HG03575 (cell line): Measurements from ENCODE around the gene UGT1A1.

ENCODE experiments used
- ATAC-seq: cut with Tn5 transposase; IDR thresholded peaks from one replicate; pipeline ENCODE4 v1.9.1; 2021; ENCODE audit not compliant: unreplicated experiment, insufficient number of reproducible peaks, low FRiP score; ENCODE audit errors: extremely low read depth

Gene UGT1A1

DNA sequence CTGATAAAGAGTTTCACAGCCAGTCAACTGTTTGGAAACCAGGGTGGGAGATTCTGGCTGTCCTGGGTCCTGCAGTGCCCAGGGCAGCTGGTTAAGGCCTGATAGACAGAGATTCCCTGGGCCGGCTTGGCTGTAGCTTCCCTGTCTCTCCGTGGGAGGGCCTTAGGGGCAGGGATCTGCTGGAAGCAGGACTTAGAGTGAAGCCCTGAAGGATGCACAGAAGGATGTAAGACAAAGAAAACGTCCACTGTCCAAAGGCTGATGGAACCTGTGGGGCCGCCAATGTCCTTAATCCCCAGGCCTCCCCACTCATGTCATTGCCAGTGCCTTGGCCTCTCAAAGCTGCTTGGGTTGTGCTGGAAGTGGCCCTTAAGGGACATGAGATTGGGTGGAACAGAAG lies 51.0 kb downstream of the UGT1A1 start:
- no peak for ATAC-seq

DNA sequence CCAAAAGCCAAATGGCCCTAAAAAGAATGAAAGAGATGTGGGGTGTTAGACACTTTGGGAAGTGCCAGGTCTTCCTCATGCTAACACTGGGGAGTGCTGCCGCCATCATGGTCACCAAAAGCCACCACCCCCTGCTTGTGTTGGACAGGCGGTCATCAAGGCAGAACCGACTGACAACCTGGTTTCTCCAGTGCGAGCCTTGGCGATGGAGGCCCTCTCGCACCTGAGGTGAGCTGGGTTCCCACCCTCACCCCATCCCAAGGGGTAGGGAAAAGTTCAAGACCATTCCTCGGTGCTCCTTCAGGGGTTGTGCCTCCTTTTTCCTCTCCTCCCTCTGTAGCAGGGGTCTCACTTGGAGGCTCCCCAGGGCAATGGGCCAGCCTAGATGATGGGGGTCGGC lies 51.7 kb downstream of the UGT1A1 start:
- no peak for ATAC-seq

DNA sequence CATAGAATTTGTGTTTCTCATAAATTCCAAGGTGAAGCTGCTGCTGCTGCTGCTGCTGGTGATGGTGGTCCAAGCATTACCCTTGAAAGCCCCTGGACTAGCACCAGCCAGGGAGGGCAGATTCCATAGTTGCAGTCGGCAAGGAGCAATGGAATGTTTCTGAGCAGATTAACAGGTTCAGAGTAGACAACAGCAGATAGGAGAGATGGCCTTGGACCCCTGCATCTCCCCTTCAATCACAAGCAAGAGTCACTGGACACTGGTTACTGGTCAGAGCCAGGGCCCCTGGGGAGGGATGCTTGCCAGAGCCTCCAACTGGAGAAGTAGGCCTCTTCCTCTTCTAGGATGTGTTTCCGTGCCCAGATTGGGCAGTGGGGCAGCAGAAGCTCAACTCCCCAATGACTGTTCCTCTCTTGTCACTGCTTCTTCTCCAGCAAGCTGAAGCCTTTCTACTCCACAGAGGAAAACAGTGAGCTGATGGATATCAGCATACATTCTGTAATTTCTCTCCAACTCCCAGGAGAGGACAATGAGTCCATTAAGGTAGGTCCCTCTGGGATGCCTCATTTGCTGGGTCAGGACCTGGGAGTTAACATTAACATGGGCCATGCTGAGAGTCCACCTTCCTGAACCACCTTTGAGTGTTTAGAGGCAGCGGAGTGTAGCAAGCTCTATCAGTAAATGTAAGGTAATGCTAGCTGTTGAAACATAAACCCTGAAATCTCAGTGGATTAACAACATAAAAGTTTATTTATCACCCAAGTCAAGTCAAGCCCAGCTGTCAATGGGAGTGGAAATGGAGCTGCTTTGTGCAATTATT lies 53.4 kb downstream of the UGT1A1 start:
- ATAC-seq = no peak

DNA sequence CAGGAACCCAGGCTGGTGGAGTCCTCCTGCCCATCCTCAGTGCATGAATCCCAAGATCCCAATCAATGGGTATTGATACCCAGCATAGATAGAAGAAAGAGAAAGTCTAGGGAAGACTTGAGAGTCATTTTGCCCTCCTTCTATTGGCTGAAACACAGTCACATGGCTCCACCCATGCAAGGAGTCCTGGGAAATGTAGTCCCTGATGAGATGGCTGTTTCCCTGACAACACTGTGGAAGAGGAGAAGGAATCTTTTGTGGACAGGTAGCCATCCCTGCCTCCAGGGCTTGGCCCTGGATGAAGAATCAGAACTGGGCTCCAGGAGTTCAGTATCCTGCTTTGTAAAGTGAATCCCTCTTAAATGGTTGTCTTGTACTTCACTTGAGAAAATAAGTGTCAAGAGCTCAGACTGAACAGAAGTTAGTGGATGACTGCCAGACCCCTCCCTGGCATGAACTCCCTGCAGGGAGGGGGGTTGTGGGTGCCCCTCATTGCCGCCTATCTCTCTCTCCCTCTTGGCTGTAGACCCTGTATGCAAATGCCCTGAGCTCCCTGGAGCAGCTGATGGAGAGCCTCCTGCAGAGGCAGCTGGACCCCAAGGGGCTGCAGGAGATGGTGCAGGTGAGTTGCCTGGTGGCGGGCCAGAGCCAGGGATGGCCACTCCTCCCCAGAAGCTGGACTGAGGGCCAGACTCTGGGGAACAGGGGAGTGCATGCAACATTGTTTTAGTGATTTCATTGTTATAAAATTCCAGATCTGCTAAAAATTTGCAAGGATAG lies 54.2 kb downstream of the UGT1A1 start:
- ATAC-seq = no peak

DNA sequence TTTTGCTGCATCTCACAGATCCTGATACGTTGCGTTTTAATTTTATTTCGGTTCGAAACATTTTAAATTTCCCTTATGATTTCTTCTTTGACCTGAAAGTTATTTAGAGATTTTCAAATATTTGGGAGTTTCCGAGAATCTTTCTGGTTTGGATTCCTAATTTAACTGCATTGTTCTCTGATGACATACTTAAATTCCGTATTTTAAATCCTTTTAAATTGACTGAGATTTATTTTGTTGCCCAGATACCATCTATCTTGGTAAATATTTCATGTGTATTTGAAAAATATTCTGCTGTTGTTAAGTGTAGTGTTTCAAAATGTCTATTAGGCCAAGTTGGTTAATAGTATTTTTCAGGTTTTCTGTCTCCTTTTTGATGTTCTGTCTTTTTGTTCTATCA lies 55.8 kb downstream of the UGT1A1 start:
- no peak for ATAC-seq

DNA sequence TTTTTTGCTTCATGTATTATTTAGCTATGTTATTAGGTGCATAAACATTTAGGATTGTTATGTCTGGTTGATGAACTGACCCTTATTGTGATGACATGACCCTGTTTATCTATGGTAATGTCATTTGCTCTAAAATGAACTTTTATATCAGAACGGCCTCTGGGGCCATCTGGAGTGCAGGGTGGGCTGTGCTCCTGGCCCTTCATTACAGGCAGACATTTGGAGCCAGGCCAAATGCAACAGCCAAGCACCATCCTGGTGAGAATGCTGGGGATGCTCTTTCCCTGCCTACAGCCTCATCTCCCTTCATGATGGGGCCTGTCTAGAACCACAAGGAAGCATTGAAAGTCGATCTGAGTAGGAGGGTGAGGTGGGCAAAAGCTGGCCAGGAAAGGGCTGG lies 56.3 kb downstream of the UGT1A1 start:
- no peak for ATAC-seq

DNA sequence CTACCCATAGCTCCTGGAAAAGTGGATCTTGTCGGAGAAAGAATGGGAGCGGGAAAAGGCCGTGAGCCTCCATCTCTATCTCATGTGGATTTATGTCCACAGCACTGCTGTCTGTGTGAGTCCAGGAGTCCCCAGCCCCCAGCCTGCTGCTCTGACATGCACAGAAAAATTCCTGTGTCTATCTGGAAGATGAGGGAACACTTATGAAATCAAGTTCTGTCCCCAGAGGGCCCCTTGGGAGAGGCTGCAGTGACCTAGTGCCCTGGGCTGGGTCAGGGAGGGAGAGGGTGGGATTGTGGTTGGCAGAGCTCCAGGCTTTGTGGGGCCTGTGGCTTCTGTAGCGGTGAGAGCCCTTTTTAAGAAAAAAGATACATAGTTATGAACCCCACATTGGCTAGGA lies 56.7 kb downstream of the UGT1A1 start:
- no peak for ATAC-seq

DNA sequence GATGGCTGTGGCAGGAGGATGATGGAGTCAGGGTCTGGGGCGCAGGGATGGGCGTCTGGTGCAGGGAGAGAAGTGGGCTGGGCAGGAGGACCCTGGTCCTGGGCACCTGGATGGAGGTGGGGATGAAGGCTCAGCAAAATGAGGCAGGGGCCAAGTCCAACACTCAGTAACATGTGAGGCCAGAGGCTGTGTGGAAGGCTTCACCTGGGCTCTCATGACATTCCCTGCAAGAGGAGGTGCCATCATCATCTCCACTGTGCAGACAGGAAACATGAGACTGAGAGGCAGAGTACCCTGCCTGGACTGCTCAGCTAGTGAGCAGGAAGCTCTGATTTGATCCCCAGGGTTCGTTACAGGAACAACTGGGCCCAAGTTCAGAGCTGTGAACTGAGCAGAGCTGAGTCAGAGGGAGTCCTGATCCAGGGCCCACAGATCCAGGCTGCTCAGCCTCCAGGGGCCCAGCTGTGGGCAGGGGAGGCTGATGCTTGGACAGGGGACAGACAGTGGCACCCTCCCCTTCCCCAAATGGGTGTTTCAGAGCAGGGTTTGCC lies 57.4 kb downstream of the UGT1A1 start:
- ATAC-seq = no peak

DNA sequence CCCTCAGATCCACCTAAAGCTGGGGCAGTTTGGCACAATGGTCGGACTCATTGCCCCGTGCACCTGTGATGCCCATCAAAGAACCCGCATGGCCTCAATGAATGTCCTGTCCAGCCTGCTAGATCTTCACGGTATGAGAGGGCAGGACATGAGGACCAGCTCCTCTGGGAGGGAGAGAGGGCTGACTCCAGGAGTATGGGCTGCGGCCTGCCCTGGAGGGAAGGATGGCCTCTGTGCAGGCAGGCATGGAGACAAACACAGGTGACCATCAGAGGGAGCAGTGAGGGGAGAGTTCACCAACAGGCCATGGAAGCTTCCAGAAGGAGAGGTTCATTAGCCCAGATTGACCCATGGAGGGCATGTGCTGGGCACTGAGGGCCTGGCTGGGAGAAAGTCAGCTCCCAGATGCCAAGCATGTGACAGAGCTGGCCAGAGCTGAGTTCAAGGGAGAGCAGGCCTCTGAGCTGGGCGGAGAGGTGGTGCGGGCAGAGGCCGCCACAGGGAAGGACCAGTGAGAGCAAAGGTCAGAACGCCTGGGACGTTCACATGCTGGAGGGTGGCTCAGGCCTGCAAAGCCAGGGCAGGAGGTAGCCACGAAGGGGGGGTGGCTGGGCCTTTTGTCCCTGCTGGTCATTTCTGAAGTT lies 58.0 kb downstream of the UGT1A1 start:
- ATAC-seq = no peak

DNA sequence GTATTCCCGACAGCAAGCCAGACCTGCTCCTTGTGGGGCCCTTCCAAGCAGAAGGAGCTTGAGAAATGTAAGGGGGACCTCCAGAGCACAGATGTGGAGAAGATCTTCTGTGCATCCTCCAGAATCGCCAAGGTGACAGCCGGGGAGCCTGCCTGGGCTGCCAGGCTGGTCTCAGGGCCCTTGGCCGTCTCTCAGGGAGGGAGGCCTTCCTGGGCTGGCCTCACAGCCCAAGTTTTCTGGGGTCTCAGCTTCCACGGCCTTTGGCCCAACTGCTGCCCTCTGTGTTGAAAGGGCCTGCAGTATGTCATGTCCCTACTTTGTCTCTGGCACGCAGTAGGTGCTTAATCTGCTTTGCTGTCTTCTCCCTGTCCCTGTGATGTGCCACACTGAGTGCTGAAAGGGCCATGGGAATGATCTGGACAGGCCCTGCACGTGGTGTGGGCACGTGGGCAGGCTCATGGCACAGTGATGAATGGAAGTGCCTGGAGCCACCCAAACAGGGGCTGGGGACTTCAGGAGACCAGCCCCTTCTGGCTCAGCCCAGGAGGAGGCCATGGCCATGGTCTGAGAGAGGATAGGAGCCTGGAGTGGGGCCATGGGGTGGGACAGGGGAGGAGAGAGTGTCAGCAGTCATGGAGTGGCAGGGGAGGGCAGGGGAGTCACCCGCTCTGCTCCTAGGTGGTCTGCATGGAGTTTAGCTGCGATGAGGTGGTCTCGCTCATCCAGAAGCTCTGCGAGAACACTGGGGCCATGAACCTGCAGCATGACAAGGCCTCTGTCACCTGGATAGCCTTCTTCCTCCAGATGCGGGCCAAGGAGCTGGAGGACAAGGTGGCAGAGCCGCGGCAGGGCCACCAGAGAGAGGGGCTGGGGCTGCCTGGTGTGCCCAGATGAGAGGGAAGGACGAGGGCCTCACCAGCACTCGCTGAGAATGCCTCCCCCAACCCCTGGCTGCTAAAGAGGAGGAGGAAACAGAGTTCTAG lies 58.9 kb downstream of the UGT1A1 start:
- no peak for ATAC-seq

DNA sequence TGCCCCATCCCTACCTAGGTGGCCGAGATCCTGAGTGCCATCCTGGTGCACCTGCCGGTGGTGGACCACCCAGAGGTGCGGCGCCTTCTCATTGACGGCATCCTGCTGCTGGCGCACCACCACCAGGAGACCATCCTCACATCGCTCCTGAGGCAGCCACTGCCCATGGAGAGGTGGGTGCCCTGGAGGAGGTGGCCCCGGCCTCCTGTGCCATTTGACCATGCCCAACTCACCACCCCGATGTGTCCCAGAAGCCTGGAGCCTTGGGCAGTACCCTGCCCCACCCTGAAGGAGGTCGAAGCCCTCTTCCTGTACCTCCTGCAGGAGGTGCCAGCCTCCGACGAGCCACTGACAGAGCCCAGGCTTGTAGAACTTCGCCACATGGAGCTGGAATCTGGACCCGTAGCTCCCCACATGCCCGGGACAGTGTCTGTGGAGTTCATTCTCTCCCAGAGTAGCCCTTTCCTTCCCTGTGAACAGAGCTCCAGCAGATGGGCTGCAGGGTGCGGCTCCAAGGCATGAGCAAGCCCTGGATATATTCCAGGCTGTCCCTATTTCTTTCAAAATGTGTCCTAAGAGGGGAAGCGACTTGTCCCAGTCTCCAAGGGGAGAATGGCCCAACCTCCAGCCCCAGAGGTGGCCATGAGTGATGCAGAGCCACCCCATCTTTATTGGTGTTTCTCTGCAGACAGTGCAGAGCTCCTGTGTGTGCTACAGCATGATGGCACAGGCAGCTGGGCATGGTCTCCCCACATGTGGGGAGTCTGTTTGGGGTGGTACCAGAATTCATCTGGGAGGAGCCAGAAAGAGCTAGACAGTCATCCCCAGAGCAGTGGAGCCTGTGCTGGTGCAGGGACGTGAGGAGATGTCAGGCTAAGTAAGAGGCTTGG lies 60.1 kb downstream of the UGT1A1 start:
- ATAC-seq = no peak

DNA sequence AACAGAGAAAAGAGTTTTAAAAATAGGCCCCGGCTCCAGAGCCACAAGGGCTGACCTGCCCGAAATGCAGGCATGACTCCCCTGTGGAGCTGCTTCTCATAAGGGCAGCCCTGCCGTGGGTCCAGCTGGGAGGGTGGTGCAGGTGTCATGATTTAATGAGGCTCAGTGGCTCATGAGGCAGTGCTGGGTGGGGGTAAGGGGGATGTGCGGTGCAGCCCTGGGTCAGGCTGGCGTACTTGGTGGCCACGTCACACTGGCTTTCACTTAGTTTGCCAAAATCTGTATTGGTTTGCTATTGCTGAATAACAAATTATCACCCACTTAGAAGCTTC lies 60.7 kb downstream of the UGT1A1 start:
- no peak for ATAC-seq

DNA sequence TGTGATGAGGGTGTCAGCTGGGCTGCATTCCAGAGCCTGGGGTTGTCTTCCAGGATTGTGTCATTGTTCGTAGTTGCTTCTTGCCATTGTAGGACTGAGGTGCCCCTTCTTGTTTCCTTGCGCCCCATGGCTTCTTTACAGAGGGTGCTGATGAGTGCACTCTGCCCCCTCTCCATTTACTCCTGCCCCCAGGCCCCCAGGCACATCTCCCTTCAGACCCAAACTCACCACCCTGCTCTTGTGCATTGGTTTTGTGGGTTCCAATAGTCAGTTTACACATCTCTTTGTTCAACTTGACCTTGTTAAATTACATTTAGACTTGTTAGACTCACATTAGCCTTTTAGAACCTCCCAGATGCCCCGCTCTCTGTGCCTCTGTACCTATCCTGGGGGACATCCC lies 61.1 kb downstream of the UGT1A1 start:
- no peak for ATAC-seq

DNA sequence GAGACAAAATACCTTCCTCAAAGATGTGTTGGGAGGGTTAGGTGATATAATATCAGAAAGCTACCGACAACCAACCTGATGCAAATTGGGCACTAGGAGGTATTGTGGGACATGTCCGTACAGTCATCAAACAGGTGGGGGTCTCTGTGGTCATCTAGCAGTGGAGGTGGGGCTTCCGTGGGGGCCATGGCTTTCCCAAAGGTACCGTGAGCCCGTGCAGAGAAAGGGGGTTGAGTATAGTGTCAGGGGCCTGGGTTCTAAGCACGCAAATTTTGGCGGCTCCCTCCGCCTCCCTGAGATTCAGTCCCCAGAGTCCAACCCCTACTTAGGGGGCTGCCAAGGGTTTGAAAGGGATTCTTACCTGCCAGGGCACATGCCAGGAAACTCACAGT lies 61.6 kb downstream of the UGT1A1 start:
- ATAC-seq = no peak

DNA sequence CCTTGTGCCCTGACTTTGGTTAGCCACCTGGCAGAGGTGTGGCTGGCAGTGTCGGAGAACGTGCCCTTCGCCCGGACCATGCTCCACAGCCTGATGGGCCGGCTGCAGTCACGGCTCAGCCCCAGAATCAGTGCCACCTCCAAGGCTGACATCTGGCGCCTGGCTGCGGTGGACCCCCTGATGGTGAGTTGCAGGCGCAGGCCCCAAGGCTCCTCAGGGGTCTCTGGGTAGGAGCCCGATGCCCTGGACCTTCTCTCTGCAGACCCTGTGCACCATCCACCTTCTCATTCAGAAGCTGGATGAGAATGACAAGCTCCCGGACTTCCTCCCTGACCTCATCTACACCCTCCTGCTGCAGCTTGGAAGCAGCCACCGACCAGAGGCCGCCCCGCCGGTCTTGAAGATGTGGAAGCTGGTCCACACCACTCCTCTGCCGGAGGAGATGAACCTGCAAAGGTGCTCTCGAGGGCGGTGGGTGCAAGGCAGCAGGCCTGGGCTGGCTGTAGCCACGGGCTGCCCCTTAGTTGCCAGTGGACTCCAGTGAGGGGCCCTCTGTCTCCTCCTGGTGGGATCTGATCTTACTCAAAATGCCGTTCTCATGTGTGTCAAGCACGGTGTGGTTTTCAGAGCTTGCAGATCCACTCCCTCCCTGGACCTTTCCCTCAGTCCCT lies 62.2 kb downstream of the UGT1A1 start:
- no peak for ATAC-seq
